ENCODE results near the gene FOXD3.

FOXD3 gene

DNA sequence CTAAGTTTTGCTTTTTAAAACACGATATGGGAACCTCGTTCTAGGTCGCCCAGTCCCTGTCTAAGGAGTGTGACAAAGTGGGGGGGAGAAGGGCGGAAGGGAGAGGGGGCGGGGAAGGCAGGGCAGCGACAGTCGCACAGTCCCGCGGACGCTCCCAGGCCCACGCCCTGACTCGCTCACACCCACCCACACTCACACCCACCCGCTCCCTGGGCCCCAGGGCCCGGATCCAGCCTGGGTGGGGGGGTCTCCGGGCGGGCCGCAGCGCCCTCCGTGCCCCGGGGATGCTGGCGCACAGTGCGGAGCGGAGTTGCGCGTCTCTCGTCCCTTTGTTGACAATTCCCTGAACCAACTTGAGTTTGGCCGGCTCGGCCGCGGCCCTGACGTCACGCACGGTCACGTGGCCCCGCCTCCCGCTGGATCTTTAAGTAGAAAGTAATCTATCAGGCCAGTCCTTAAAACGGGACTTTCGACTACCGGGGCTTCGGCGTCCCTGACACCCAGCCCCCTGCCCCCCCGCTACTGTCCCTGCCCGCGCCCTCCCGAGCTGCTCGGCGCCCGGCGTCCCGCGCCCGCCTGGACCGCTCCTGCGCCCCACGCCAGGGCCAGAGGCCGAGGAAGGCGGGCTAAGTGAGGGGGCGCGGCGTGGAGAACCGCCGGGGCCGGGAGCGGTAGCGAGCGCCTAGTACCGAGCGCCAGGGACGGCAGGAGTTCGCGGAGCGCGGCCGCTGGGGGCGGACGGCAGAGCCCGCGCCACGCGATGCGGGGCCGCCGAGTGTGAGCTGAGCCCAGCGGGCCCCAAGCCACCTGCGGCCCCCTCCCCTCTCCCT lies at the start of gene FOXD3:
TSS of gene FOXD3 (plus strand) at position 454 of the 830 bp plus-strand sequence. CDS start 492 bp downstream, outside the sequence.
- Mint-ChIP-seq H3K36me3 (peaks cover 12% of the 10 kb centered on the region), H3K4me1 (peaks cover 37% of the 10 kb centered on the region), H3K27ac (peak within 1 kb of the TSS; percentile 73), H3K4me3 (peak within 1 kb of the TSS; percentile 84), H3K27me3 (peaks cover 66% of the 10 kb centered on the region), H3K9me3 (peaks cover 10% of the 10 kb centered on the region)

DNA sequence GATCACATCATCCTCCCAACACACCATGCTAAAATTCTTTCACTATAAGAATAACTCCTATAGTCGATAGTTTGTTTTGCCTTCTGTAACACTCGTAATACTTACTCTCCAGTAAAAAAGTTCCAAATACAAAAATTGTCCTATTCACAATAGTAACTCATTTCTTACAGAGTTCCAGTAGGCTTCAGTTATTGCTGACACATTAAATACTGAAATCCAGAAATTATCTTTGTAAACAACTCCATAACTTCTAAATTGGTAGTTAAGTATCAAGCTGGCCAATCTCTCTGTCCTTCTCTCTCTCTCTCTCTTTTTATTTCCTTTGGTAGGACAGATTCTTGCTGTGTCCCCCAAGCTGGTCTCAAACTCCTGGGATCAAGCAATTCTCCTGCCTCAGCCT lies 49.6 kb upstream of the FOXD3 start:
- no peaks in the 10 kb centered on the region for H3K4me1 Mint-ChIP-seq
- no peaks in the 10 kb centered on the region for H3K36me3 Mint-ChIP-seq
- no peak overlapping the region for H3K27ac Mint-ChIP-seq
- peaks cover 13% of the 10 kb centered on the region for H3K27me3 Mint-ChIP-seq
- H3K9me3 Mint-ChIP-seq: no peaks in the 10 kb centered on the region
- no peak overlapping the region for H3K4me3 Mint-ChIP-seq

DNA sequence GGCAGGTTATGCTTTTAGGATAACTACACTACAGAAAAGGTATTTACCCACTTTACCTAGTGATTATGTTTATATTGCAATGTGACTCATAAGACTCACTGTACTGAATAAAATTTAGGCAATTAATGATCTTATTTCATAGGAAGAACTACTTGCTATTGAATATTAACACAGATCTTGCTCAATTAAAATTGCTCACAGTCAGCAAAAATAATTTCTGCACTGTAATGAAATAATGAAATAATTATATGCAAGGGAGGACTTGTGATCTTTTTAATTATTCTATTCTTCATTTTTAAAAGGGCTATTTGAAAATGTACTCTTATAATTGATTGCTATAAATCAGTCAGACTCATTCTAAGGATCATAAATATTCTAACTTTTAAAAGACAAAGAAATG lies 48.0 kb upstream of the FOXD3 start:
- Mint-ChIP-seq H3K9me3 (no peaks in the 10 kb centered on the region), H3K27me3 (peaks cover 6% of the 10 kb centered on the region), H3K27ac (no peak overlapping the region), H3K36me3 (no peaks in the 10 kb centered on the region), H3K4me1 (no peaks in the 10 kb centered on the region), H3K4me3 (no peak overlapping the region)

DNA sequence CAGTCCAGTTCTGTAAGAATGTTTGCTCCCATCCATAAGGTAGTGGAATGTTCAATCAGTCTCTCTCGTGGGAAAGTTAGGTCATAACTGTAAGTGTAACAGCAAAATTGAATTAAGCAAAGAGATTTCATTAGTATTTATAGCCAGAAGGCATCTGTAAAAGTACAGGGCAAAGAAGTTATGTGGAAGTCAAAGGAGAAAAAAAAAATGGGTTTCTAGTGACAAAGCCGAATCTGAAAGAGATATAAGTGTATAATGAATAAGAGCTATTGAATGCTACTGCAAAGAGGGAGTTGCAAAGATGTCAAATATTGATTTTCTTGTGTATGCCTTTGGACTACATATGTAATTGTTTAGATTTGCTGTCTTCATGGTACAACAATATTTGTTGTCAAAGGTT lies 47.4 kb upstream of the FOXD3 start:
- Mint-ChIP-seq H3K27me3 (peaks cover 6% of the 10 kb centered on the region), H3K4me3 (no peak overlapping the region), H3K36me3 (no peaks in the 10 kb centered on the region), H3K4me1 (no peaks in the 10 kb centered on the region), H3K9me3 (no peaks in the 10 kb centered on the region), H3K27ac (no peak overlapping the region)

DNA sequence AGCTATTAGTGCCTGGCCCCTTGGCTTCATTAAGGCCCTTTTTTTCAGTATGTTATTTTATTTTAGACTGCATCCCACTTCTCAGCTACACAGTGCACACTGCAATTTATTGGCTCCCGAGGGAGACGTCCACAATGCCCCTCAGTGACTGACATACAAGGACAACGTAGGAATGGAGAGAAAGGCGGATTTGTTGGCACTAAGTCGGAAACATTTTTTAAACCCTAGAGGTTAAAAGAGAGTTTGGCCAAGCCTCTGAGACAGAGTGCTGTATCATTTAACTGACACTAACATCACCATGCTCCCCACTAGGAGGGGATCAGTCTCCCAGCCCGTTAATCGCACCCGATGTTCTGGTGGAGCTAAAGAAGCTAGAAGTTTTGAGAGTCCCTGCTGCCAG lies 45.7 kb upstream of the FOXD3 start:
- Mint-ChIP-seq H3K27ac (no peak overlapping the region), H3K9me3 (no peaks in the 10 kb centered on the region), H3K4me3 (no peak overlapping the region), H3K27me3 (peaks cover 7% of the 10 kb centered on the region), H3K4me1 (no peaks in the 10 kb centered on the region), H3K36me3 (no peaks in the 10 kb centered on the region)

DNA sequence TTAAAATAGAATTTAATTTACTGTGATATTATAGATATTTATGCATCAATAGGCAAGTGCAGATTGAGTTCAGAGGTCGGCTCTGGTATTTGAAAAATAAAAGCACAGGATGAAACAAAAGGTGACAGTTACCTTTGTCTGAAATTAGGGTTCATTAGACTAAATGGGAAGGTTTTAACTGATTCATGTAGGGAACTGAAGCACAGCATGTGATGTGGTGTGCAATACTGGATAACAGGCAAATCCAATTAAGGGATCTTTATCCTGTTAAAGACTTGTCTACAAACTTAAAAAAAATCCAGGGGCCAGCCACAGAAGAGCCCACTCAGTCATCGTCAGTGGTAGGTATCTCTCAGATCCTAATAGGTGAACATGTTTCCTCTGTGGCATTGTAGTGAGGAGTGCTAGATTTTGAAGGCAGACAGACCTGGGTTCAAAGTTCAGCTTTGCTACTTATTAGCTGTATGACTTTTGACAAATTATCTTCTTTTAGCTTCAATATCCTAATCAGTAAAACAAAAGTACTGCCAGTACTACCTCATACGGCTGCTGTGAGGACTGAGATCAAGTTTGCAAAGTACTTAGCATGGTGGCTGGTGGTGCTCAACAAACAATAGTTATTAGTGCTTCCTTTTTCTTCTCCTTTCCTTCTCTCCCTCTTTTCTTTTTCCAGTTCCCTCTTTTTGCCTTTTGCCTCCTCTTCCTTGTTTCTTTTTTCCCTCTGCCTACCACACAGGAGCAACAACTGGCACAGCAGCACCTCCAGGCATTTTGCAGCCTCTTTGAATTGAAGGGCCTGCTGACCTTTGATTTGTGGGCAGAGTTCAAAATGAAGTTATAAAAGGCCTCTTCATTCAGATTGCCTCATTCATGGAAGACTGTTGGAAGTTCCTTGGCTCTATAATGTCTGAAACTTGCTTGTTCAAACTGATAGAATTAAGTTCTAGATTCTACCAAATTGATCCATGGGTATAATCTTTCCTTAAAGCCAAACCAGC lies 44.9 kb upstream of the FOXD3 start:
- Mint-ChIP-seq H3K4me3 (no peak overlapping the region), H3K27me3 (peaks cover 7% of the 10 kb centered on the region), H3K4me1 (no peaks in the 10 kb centered on the region), H3K27ac (no peak overlapping the region), H3K9me3 (no peaks in the 10 kb centered on the region), H3K36me3 (no peaks in the 10 kb centered on the region)

DNA sequence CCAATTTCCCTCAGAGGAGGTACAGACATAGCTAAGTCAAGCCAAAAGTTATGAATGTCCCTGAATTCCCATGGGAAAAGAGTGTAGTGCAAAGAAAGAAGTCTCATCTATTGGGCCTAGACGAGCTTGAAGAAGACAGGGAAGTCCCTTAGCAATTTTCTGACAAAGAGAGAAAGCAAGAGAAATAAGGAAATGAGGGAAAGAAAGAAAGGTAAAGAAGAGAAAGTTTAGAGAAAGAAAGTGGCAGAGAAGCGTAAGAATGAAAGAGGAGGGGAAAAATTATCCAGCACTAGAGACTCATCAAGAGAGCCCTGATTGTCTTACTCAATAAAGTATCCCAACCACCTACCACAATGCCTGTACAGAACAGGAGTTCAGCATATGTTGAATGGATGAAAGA lies 40.6 kb upstream of the FOXD3 start:
- peaks cover 10% of the 10 kb centered on the region for H3K27me3 Mint-ChIP-seq
- H3K27ac Mint-ChIP-seq: no peak overlapping the region
- no peaks in the 10 kb centered on the region for H3K36me3 Mint-ChIP-seq
- H3K4me1 Mint-ChIP-seq: no peaks in the 10 kb centered on the region
- H3K4me3 Mint-ChIP-seq: no peak overlapping the region
- no peaks in the 10 kb centered on the region for H3K9me3 Mint-ChIP-seq

DNA sequence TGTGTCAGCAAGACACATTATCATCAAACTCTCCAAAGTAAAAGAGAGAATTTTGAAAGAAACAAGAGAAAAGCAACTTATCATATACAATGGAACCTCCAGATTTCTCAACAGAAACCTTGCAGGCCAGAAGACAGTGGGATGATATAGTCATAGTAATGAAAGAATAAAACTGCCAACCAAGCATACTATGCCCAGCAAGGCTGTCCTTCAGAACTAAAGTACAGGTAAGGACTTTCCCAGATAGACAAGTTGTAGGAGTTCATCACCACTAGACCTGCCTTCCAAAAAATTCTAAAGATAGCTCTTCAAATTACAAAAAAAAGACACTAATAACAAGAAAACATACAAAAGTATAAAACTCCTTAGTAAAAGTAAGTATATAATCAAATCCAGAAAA lies 33.2 kb upstream of the FOXD3 start:
- Mint-ChIP-seq H3K27me3 (peaks cover 17% of the 10 kb centered on the region), H3K9me3 (peaks cover 23% of the 10 kb centered on the region), H3K36me3 (peaks cover 3% of the 10 kb centered on the region), H3K4me1 (no peaks in the 10 kb centered on the region), H3K4me3 (no peak overlapping the region), H3K27ac (no peak overlapping the region)

DNA sequence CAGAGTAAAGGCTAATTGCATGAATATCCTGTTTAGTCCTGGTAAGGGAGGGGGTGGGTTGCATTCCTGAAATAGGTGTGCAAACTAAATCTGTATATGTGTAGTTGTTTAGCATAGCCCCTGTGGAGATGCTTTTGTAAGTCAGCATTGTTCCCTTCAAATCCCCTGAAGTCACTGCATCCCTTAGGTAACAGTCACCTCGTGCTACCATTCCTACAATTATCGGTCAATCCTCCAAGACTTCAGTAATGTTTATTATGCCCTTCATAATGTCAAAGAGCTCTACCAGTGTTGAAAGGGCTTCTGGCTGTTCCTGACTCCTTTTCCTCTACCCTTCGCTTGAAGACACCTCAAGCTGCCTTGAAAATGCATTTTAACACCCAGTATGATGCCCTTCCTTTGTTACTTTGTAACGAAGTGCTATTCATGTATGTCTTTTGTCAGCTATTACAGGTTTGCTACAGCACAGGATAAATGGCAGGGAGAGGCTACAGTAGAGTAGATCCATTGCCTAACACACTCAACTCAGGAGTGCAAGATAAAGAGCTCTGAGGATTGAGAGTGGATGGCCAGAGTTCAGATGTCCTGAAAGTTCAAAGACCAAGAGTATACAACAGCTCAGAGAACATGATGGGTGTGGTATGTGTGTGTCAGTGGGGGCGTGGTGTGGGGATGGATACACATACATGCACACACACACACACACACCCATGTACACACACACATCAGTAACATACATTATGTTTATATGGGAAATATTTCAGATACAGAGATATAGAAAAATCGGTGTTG lies 27.4 kb upstream of the FOXD3 start:
- Mint-ChIP-seq H3K9me3 (peaks cover 6% of the 10 kb centered on the region), H3K36me3 (no peaks in the 10 kb centered on the region), H3K4me3 (no peak overlapping the region), H3K27me3 (peaks cover 11% of the 10 kb centered on the region), H3K27ac (no peak overlapping the region), H3K4me1 (no peaks in the 10 kb centered on the region)

DNA sequence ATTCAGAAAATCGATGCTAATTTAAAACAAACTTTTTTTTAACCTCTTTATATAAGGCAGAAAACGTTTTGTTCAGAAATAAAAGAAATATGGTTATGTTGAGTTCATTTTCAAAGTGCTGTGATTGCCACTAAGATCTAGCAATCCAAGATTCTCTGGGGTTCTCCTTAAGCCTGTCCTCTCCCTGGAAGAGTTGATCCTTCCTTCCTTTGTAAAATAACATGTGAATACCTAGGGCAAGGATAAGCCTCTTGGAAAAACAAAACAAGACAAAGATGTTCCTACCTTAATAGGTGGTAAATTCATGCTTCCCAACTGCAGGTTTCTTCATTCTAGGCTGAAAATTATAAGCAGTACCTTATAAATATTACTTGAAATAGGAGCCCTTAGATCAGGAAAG lies 18.0 kb upstream of the FOXD3 start:
- Mint-ChIP-seq H3K27ac (no peak overlapping the region), H3K9me3 (no peaks in the 10 kb centered on the region), H3K4me3 (no peak overlapping the region), H3K36me3 (no peaks in the 10 kb centered on the region), H3K27me3 (peaks cover 46% of the 10 kb centered on the region), H3K4me1 (no peaks in the 10 kb centered on the region)

DNA sequence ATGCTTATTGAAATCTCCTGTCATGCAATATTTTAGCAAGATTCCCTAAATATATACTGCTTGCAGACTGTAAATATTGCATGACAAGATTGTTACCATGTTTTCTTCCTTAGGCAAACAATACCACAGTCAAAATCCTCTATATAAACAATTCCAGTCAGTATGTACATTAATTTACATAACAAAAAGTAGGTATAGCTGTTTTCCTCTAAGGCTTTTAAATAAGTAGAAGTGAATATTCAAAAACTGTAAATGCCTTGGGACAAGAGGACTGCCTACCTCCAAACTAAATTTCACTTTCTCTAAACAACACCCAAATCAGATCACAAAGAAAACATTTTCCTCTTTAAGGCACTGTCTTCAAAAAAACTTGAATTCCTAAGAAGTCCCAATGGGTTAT lies 17.3 kb upstream of the FOXD3 start:
- Mint-ChIP-seq H3K4me3 (no peak overlapping the region), H3K9me3 (no peaks in the 10 kb centered on the region), H3K27ac (no peak overlapping the region), H3K27me3 (peaks cover 45% of the 10 kb centered on the region), H3K4me1 (no peaks in the 10 kb centered on the region), H3K36me3 (no peaks in the 10 kb centered on the region)

DNA sequence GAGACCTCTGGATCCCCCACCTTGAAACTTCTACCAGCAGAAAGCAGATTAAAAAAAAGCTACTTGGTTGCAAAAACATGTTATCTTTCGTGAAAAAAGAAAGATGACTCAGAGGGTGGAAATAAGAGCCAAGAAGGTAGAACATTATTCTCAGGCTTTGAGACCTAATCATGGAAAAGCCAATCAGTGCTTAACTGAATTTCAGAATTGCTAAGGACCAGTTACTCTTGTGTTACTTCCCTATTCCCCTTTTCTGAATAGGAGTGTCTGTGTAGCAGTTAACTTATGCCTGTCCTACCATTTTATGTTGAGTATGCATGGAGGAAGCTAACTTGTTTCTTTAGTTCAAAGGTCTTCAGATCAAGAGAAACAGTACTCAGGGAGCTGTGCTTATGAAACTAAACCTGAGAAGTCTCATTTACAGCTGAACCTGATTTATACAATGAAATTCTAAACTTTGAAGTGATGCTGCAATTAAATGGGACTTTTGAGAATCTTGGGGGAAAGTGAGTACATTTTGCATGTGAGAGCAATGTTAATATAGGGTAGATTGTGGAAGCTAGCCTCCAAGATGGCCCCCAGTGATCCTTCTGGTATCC lies 15.1 kb upstream of the FOXD3 start:
- Mint-ChIP-seq H3K9me3 (no peaks in the 10 kb centered on the region), H3K27ac (no peak overlapping the region), H3K4me3 (no peak overlapping the region), H3K27me3 (peaks cover 45% of the 10 kb centered on the region), H3K4me1 (no peaks in the 10 kb centered on the region), H3K36me3 (no peaks in the 10 kb centered on the region)

DNA sequence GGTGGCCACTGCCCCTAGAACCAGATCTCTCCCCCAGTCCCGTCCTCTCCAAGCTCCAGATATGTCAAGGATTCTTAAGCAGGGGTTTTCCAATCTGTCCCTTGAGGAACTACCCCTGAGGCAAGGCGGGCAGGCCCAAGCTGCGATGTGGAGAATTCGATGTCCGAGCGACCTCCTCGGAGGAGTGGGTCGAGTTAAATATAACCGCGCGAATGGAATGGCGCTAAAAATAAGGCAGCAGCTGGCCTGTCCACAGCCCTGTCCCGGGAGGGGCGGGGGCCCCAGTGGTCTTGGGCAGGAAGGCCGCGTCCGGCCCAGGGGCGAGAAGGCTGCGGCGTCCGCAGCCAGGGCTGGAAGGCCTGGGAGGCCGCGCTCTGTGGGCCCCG lies 5.8 kb upstream of the FOXD3 start:
- peak overlapping the region; percentile 75 for H3K4me3 Mint-ChIP-seq
- no peak overlapping the region for H3K27ac Mint-ChIP-seq
- H3K9me3 Mint-ChIP-seq: peaks cover 10% of the 10 kb centered on the region
- H3K36me3 Mint-ChIP-seq: peaks cover 11% of the 10 kb centered on the region
- peaks cover 65% of the 10 kb centered on the region for H3K27me3 Mint-ChIP-seq
- peaks cover 25% of the 10 kb centered on the region for H3K4me1 Mint-ChIP-seq

DNA sequence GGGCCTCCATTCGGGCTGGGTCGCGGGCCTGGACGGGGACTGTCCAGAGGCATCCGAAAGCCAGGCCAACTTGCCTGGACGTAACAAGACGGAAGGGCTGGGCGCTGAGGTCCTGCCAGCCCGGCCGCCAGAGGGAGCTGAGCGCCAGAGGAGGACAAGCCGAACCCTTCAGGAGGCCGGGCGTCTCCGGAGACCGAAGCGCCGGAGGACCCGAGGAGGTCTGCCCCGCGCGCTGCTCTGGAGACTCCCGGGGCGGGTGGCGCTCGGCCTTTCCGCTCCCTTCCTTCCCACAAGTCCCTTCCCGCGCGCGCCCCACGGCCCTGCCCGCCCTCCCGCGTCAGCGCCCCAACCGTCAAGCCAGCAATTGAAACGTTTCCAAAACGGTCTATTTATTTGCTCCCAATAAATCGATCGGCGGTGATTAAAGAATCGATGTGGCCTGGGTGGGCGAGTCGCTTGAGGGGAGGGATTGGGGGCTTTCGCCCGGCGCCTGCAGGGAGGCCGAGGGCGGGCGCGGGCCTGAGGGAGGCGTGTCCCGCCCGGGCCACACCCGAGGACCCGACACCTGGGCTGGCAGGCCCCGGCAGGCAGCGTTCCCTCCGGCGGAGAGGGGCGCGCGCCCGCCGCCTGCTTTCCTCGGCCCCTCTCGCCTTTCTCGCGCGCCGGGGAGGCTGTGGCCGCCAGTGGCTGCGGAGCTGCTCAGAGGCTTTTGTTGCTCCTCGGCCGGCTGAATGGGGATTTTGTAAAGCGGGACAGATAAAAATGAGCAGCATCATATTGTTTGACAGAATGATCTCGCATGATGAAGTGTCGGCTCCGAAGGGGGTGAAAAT lies 5.2 kb upstream of the FOXD3 start:
- peaks cover 30% of the 10 kb centered on the region for H3K4me1 Mint-ChIP-seq
- no peak overlapping the region for H3K27ac Mint-ChIP-seq
- H3K9me3 Mint-ChIP-seq: peaks cover 10% of the 10 kb centered on the region
- peaks cover 70% of the 10 kb centered on the region for H3K27me3 Mint-ChIP-seq
- H3K36me3 Mint-ChIP-seq: peaks cover 14% of the 10 kb centered on the region
- peak overlapping the region; percentile 61 for H3K4me3 Mint-ChIP-seq
